Fibroblast of lung (primary cell): Measurements from ENCODE around the gene ANKS1B. TPM values are rescaled to one million over a fixed set of nuclear protein-coding genes. Genes with fewer than 3 reads are reported as not detected.

ENCODE experiments used
- DNase-seq, 2 donors: peaks; one replicate each; pipeline versions ENCODE4 v3.0.0 to v3.0.0-alpha.2; 2010; ENCODE audit warnings: low read depth in 2 of 2
- H2AFZ ChIP-seq: 2 replicates; pipeline ENCODE4 v1.5.1; 2012; ENCODE audit warnings: low read length, control low read depth, inconsistent platforms
- H3K27ac ChIP-seq: 2 replicates; pipeline ENCODE4 v1.5.1; 2011; ENCODE audit warnings: low read length, control low read depth; ENCODE audit not compliant: insufficient read depth
- H3K27me3 ChIP-seq: 2 replicates; pipeline ENCODE4 v1.5.1; 2011; ENCODE audit warnings: mild to moderate bottlenecking, low read length; ENCODE audit not compliant: control insufficient read depth, insufficient read depth
- H3K36me3 ChIP-seq: 2 replicates; pipeline ENCODE4 v1.5.1; 2011; ENCODE audit warnings: low read length; ENCODE audit not compliant: control insufficient read depth, insufficient read depth
- H3K4me1 ChIP-seq: 2 replicates; pipeline ENCODE4 v1.5.1; 2011; ENCODE audit warnings: low read length; ENCODE audit not compliant: control insufficient read depth, insufficient read depth; ENCODE audit errors: extremely low read depth
- H3K4me2 ChIP-seq: 2 replicates; pipeline ENCODE4 v1.5.1; 2011; ENCODE audit warnings: low read length, control low read depth; ENCODE audit not compliant: insufficient read depth; ENCODE audit errors: extremely low read depth
- H3K4me3 ChIP-seq, 4 experiments: fragments of 200-600 bp in 1 of 4; sonication (generic) in 1 of 4; replicated peaks in 1 of 4; 2 replicates each; pipeline ENCODE4 v1.5.1; 2011 to 2016; ENCODE audit warnings: low read length in 4 of 4, low read depth in 3 of 4, mild to moderate bottlenecking in 3 of 4, control low read depth in 2 of 4, inconsistent platforms in 1 of 4, mixed read lengths in 1 of 4; ENCODE audit not compliant: insufficient read depth in 1 of 4; ENCODE audit errors: control extremely low read depth in 1 of 4
- H3K79me2 ChIP-seq: 2 replicates; pipeline ENCODE4 v1.5.1; 2012; ENCODE audit warnings: mild to moderate bottlenecking, low read length, inconsistent platforms; ENCODE audit not compliant: control insufficient read depth, insufficient read depth
- H3K9ac ChIP-seq: 2 replicates; pipeline ENCODE4 v1.5.1; 2011; ENCODE audit warnings: mild to moderate bottlenecking, low read length, control low read depth; ENCODE audit not compliant: insufficient read depth
- H3K9me3 ChIP-seq: 2 replicates; pipeline ENCODE4 v1.5.1; 2012; ENCODE audit warnings: low read depth, low read length; ENCODE audit not compliant: control insufficient read depth, insufficient read depth
- H4K20me1 ChIP-seq: 2 replicates; pipeline ENCODE4 v1.5.1; 2011; ENCODE audit warnings: low read length; ENCODE audit not compliant: control insufficient read depth, insufficient read depth; ENCODE audit errors: extremely low read depth
- CTCF ChIP-seq, 2 donors: IDR thresholded peaks in 1 of 2; conservative IDR thresholded peaks in 1 of 2; 1 replicate in 1 of 2; 2 replicates in 1 of 2; pipeline ENCODE4 v1.5.1; 2011 to 2012; ENCODE audit warnings: low read length in 2 of 2, control low read depth in 1 of 2, inconsistent platforms in 1 of 2, low read depth in 1 of 2, mild to moderate bottlenecking in 1 of 2
- EZH2 ChIP-seq: IDR thresholded peaks from 2 replicates; pipeline ENCODE4 v1.5.1; 2012; ENCODE audit warnings: low read length, control low read depth, mild to moderate bottlenecking; ENCODE audit errors: missing control alignments
- polyA plus RNA-seq, 2 donors: library from polyadenylated mRNA; depleted of rRNA in 1 of 2; stranded (reverse) in 1 of 2; unstranded in 1 of 2; fragments of >200 nt; gene quantifications; 2 replicates each; pipeline ENCODE4 v1.2.1, GENCODE V29; 2011 to 2012; ENCODE audit warnings: missing spikeins in 1 of 2
- total RNA-seq: library from RNA; depleted of rRNA; stranded (reverse); fragments of >200 nt; gene quantifications from 2 replicates; pipeline ENCODE4 v1.2.1, GENCODE V29; 2014

Gene ANKS1B
- total and polyA plus RNA-seq, 2 donors (not counting 1 experiment from before 2014, with no cell fraction given): 0.11 to 0.83 TPM

DNA sequence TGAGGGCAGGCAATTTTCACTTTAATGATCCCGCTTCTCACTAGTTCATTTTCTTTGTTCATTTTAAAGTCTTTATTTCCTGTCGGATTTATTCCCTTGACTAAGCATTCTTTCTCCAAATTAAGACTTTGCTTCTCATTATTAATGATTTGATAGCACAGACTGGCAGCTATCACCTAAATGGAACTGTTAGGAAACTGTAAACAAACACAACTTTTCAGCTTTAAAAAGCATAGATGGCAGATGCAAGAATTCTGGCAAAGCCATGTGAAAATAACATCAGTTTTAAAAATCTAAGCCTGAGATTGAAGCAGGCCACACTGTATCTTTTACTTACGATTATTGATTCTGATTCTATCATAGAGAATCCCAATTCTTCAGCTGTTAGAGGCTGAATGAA lies 225.7 kb downstream of the ANKS1B start:
- Histone ChIP-seq H3K27me3 (no peaks in the 10 kb centered on the region), H3K4me3 (no peak overlapping the region), H3K4me1 (no peaks in the 10 kb centered on the region), H3K9ac (no peak overlapping the region), H3K36me3 (no peaks in the 10 kb centered on the region), H4K20me1 (no peaks in the 10 kb centered on the region), H3K4me2 (no peak overlapping the region), H3K27ac (no peak overlapping the region), H3K79me2 (no peaks in the 10 kb centered on the region), H2AFZ (no peak overlapping the region), H3K9me3 (no peaks in the 10 kb centered on the region)
- DNase-seq: no peak
- TF ChIP-seq EZH2 (no peak), CTCF (conservative IDR thresholded peaks at IDR 0.05 in 1 of 2, IDR thresholded peaks at IDR 0.05 in 1 of 2; ENCODE audit: low read depth in 1 of 2, low read length in 2 of 2) (no peak)

DNA sequence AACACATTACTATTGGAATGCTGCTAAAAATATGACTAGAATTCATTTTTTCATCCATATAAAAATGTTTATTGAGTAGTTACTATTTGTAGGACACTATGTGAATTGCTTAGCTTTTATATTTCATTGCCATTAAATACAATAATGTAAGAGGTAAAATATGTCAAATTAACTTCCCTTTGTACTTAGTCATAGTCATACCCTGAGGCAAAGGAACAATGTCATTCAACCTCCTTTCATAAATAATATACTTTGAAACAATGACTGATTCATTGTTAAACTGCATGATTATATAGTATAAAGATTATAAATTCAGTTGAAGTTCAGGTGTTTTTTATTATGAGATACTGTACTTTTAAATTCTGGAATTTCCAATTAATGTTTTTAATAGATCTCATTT lies 232.0 kb downstream of the ANKS1B start:
- Histone ChIP-seq H3K36me3 (no peaks in the 10 kb centered on the region), H3K9me3 (no peaks in the 10 kb centered on the region), H3K79me2 (no peaks in the 10 kb centered on the region), H3K4me3 (no peak overlapping the region), H3K27me3 (no peaks in the 10 kb centered on the region), H4K20me1 (no peaks in the 10 kb centered on the region), H2AFZ (no peak overlapping the region), H3K9ac (no peak overlapping the region), H3K4me1 (no peaks in the 10 kb centered on the region), H3K4me2 (no peak overlapping the region), H3K27ac (no peak overlapping the region)
- TF ChIP-seq CTCF (conservative IDR thresholded peaks at IDR 0.05 in 1 of 2, IDR thresholded peaks at IDR 0.05 in 1 of 2; ENCODE audit: low read depth in 1 of 2, low read length in 2 of 2): no peak
- no peak for TF ChIP-seq EZH2
- DNase-seq: no peak

DNA sequence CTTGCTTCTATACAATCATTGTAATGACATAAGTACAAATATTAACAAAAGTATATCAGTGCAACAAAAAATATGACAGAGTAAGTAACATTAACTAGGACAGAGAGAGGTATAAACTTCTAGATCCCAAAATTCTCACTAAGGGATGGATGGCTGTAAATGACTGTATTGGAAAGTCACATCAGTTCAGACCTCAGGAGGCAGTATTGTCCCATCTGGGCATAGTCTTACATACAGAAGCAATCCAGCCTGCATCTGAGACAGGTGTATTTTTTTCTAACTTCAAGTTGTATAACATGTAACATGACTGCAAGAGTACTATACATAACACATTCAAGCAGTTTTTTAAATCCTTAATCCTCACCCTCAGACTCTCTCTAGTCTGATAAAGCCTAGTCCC lies 238.2 kb downstream of the ANKS1B start:
- Histone ChIP-seq H3K27ac (no peak overlapping the region), H3K36me3 (no peaks in the 10 kb centered on the region), H3K79me2 (no peaks in the 10 kb centered on the region), H3K9me3 (no peaks in the 10 kb centered on the region), H2AFZ (no peak overlapping the region), H3K4me1 (no peaks in the 10 kb centered on the region), H3K9ac (no peak overlapping the region), H3K4me3 (no peak overlapping the region), H3K27me3 (no peaks in the 10 kb centered on the region), H3K4me2 (no peak overlapping the region), H4K20me1 (no peaks in the 10 kb centered on the region)
- no peak for DNase-seq
- no peak for TF ChIP-seq CTCF (conservative IDR thresholded peaks at IDR 0.05 in 1 of 2, IDR thresholded peaks at IDR 0.05 in 1 of 2; ENCODE audit: low read depth in 1 of 2, low read length in 2 of 2)
- TF ChIP-seq EZH2: no peak
